ENCODE data around the gene ACTR8.

- TF ChIP-seq CTCF (conservative IDR thresholded peaks at IDR 0.05; ENCODE audit: low read depth, low read length) (no peak), POLR2A (IDR thresholded peaks at IDR 0.05; ENCODE audit: low read depth, low read length) (peak; percentile 99), ELK1 (IDR thresholded peaks at IDR 0.05; ENCODE audit: borderline replicate concordance, low read depth, low read length) (no peak), RCOR1 (IDR thresholded peaks at IDR 0.05; ENCODE audit: insufficient replicate concordance, low read length) (no peak), RAD21 (IDR thresholded peaks at IDR 0.05; ENCODE audit: low read length) (no peak), USF2 (IDR thresholded peaks at IDR 0.05; ENCODE audit: low read depth, low read length) (no peak), MAZ (IDR thresholded peaks at IDR 0.05; ENCODE audit: borderline replicate concordance, low read depth, low read length) (peak; percentile 83; the same call in 1 of the 2 replicates), SMC3 (IDR thresholded peaks at IDR 0.05; ENCODE audit: low read depth, low read length) (no peak), BHLHE40 (IDR thresholded peaks at IDR 0.05; ENCODE audit: low read depth, low read length) (no peak)
These were observed 9.7 kb upstream of the ACTR8 start, which contains the start of gene SELENOK for GRCh38 chr3:53891497-53892285.
